Stimulated activated CD4-positive, alpha-beta T cell treated with anti-CD3 and anti-CD28 coated beads, Interleukin-1b, Interleukin-23, amount 100 ng/mL, for 24 hours (primary cell): ENCODE results near the gene TUBB6.

Experiments used
- DNase-seq, 4 experiments: peaks; one replicate each; pipeline ENCODE4 v3.0.0-alpha.2; 2020; ENCODE audit warnings: low read depth in 4 of 4, low spot score in 1 of 4

Gene TUBB6

DNA sequence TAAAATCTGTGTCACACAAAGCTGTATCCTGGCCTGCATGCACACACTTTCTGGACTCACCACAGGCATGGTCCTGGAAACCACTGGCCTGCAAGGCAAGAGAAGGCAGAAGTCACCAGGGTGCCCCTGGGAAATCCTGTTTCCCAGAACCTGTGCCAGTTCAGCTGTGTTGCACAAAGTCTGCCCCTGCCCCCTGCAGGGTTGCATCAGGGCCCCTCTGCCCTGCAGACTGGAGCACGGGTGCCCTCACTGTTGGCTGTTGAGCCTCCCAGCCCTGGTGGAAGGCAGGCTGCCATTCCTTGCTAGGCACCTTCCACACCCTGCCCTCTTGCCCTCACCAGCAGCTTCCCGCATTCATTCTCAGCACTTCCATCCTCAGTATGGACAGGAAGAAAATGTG, 18.0 kb upstream of the TUBB6 start:
- no peak for DNase-seq

DNA sequence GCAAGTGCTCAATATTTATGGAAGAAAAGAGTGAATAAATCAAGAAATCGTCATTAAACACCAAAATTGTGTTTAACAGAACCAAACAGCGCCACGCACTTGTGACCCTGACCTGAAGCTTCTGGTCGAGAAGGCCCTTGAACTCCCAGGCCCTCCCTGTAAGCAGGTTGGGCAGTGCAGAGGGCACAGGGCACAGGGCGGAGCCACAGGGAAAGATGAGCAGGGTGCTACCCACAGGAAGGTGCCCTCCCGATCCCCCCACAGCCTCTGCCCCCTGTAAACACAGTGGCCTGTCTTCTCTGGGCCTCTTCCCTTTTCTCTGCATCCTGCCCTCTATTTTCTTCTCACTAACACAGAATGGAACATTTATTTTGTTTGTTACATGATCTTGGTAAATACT, 16.9 kb upstream of the TUBB6 start:
- no peak for DNase-seq

DNA sequence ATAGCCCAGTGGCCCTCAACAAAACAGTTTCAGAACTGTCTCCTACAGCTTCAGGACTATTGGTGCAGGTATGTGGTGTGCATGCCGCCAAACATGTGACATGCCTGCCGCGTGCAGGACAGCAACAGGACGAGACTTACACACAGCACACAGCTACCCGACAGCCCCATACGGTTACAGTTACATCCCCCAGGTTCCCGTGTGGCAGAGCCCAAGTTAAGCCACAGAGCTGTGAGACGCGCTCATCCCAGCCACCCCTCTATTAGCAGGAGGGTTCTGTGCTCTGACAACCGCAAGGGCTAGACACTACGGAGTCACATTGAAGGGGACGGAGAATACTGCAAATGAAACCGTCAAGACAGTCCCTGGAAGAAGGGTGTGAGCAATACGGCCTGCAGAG, 16.4 kb upstream of the TUBB6 start:
- no peak for DNase-seq

DNA sequence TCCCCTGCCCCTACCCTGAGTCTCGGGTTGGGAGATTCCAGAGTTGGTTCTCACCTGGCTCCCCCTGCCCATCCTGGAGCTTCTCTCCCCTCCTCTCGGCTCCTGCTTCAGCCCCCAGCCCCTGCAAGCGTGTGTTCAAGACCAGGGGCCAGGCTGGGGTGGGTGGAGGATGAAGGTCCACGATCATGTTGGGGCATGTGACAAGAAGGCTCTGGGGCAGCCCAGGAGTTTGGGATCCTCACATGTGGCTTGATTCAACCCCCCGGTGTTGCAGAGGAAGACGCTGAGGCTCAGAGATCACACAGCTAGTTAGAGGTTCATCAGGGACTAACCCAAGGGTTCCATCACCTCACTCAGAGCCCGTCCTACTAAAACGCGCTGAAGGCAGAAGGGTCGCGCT, 14.2 kb upstream of the TUBB6 start:
- DNase-seq = no peak

DNA sequence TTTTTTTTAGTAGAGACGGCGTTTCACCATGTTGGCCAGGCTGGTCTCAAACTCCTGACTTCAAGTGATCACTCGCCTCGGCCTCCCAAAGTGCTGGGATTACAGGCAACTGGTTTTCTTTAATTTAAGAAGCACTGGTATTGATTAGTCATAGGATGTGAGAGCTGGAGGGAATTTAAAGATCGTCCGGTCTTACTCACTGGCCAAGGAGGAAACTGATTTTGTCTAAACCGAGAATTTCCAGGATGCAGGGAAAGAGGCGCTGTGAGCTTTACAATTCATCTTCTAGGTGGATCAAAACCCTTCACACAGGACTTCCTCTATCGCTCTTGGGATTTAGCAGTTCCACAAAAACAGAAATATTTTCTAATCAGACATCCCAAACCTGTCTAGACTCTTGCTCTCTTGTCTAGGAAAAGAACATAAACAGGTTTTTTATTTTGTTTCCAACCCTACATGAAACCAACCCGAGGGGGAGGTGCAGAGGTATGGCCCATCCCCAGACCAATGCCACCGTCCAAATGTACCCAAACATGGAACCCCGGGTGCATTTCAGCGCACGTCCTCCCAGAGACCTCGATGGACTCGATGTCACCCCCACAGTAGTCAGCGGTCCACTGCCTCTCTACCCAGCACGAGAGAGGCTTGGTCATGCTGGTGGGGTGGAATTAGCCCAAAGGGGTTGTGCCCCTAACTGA, 12.5 kb upstream of the TUBB6 start:
- DNase-seq = no peak

- DNase-seq = no peak
Measured at GRCh38 chr18:12296087-12296403, 12.0 kb upstream of the TUBB6 start.

DNA sequence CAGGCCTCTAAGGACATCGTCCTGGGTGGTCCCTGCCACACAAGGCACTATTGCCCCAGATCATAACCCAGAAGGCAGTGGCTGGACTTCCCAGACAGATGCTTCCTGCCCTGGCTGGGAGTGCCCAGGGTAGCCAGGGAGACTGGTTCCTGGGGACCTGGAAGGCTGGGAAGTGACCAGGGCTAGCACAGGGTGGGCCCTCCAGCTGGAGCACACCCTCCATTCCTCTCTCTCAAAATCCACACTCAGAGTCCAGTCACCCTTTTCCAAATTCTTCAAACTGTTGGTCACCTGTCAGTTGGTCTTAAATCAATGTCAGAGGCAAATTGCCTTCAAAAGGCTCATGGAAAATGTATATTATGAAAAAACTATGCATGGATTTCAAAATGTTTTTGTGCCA, 11.6 kb upstream of the TUBB6 start:
- no peak for DNase-seq

- no peak for DNase-seq
Measured at GRCh38 chr18:12299862-12300261, 8.2 kb upstream of the TUBB6 start.

GRCh38 chr18:12301263-12302005, 6.6 kb upstream of the TUBB6 start:
- no peak for DNase-seq

DNA sequence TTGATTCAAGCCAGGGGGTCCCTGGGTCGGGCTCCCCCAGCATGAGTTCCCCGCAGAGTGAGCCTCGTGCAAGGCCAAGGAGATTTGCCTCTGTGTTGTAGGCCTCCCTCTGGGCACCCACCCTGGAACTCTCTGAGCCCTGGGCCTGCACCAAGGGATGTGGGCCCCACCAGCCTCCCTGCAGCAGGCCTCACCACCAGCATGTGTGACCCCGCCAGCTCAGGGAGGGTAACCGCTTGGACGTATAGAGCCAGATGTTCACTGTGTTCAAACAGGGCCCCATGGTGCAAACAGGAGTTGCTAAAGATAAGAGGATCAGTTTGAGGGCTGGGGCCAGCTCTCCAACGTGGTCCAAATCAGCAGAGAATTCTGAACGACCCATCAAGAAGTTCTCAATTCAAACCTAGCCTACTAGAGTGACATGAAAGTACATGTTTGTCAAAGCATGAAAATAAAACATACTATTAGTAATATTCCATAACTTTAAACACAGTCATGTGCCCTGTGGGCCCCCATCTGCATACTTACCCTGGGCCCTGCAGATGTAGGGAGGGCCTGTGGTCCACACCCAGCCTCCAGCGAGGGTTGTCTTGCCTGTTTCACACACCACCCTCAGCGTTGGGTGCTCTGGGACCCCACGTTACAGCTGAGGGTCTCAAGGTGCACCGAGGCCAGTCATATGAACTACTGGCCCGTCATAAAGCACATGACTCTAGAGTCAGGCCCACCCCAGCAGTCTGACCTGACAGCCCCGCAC, 5.5 kb upstream of the TUBB6 start:
- DNase-seq = no peak

GRCh38 chr18:12304351-12305210, 3.5 kb upstream of the TUBB6 start:
- no peak for DNase-seq

GRCh38 chr18:12305211-12305610, 2.8 kb upstream of the TUBB6 start:
- no peak for DNase-seq

- DNase-seq = no peak
Measured at GRCh38 chr18:12305930-12306629, 2.0 kb upstream of the TUBB6 start.

DNA sequence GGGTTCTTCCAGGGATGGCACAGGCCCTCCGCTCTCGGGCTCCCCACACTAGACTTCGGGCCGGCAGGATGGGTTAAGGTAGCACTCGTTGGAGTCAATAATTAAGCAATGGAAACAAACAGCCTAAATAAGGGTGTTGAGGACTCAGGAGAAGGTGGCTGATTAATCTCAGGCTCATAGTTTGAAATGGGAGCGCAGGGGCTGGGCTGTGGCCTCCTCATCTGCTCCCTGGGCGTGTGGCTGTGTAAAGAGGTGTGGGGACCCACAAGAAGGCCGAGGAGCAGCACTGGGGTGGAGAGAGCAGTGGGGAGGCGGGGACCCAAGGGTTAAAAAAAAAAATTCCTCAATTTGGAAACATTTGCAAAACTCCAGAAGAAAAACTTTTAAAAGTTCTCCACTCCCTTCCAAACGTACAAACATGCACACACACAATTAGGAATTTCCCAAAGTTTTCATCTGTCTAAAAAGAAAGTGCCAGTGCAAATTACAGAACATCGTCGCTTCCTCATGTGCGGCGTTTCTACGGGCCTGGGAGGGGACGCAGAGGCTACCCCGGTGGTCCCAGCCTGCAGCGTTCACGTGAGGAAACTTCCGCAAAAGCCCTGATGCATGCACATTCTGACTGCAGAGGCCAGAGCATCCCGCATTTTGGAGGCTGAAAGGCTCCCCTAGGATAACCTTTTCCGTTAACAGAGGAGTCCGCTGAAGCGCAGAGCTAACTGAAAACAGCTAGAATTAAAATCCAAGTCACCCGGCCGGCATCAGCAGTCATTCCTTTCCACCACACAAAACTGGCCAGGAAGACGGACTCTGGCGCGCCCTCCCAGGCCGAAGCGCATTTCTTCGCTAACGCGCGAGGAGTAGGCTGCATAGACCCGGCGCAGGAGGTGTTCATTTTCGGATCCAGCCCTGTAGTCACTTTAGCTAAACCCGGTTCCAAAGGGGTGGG, 1.0 kb upstream of the TUBB6 start:
- no peak for DNase-seq

GRCh38 chr18:12308386-12309100, 502 bp downstream of the TUBB6 start:
- no peak for DNase-seq

GRCh38 chr18:12309683-12310198, 1.7 kb downstream of the TUBB6 start:
- no peak for DNase-seq

DNA sequence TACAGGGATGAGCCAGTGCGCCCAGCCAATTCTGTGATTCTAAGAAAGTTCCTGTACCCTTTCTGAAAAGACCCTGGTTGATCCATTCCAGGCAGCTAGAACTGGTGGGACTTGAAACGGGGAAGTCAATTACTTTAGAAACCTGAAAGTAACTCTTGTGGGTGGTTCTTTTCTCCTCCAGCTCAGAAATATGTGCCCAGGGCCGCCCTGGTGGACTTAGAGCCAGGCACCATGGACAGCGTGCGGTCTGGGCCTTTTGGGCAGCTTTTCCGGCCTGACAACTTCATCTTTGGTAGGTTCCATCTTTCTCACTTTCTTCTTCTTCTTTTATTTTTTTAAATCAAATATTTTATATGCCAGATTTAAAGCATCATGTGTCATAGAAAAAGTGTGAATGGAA, 2.7 kb downstream of the TUBB6 start:
- DNase-seq = no peak

DNA sequence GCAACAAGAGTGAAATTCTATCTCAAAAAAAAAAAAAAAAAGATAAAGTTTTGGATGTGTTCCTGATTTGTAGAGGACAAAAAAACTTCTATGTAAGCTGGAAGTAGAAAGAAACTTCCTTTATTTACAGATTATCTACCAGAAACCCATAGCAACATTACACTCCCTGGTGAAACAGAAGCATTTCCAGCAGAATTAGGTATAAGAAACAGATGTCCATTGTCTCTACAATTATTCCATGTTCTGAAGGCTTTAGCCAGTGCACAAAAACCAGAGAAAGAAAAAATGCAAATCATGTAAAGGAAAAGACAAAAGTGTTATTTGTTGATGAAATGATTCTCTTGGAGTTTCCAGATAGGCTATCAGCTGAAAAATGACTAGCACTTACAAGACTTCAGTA, 4.9 kb downstream of the TUBB6 start:
- DNase-seq = no peak
